Activated CD8-positive, alpha-beta T cell treated with anti-CD3 and anti-CD28 coated beads, Interleukin-2, amount 10 ng/mL, durations not matched to agents 7 days and 5 days (primary cell): ENCODE data around the gene NPFFR1. TPM values are rescaled to one million over a fixed set of nuclear protein-coding genes. Genes with fewer than 3 reads are reported as not detected.
"Not testable (repeated sequence)": the region's sequence is repeated elsewhere in the genome, so short reads cannot be mapped to it uniquely, and the experiment has no call there.

ENCODE experiments used
- ATAC-seq: fragments of 150-1000 bp; cut with Tn5 transposase; one replicate; pipeline ENCODE4 v1.10.0; 2021; ENCODE audit warnings: moderate library complexity
- CTCF ChIA-PET: fragments of 350-600 bp; sonication (Branson Sonifier 250); formaldehyde crosslinking; loops from one replicate; lab custom pipeline; 2021; ENCODE audit warnings: antibody characterized with exemption; lab: Charles Lee
- POLR2A ChIA-PET: fragments of 350-600 bp; sonication (Branson Sonifier 250); formaldehyde crosslinking; loops from one replicate; lab custom pipeline; 2021; ENCODE audit warnings: antibody characterized with exemption; lab: Charles Lee
- DNase-seq: peaks from one replicate; pipeline ENCODE4 v3.0.0-alpha.2; 2020
- H3K27ac Mint-ChIP-seq: one replicate; pipeline ENCODE4 v1.8.0; 2021; ENCODE audit warnings: mild to moderate bottlenecking, mixed read lengths
- H3K27me3 Mint-ChIP-seq: one replicate; pipeline ENCODE4 v1.8.0; 2021; ENCODE audit warnings: low read depth, mixed read lengths
- H3K36me3 Mint-ChIP-seq: one replicate; pipeline ENCODE4 v1.8.0; 2021; ENCODE audit warnings: low read depth, mixed read lengths
- H3K4me1 Mint-ChIP-seq: one replicate; pipeline ENCODE4 v1.8.0; 2021; ENCODE audit warnings: low read depth, mixed read lengths
- H3K4me3 Mint-ChIP-seq: one replicate; pipeline ENCODE4 v1.8.0; 2021; ENCODE audit warnings: mild to moderate bottlenecking, mixed read lengths
- H3K9me3 Mint-ChIP-seq: one replicate; pipeline ENCODE4 v1.8.0; 2022; ENCODE audit warnings: mixed read lengths; ENCODE audit not compliant: insufficient read depth
- total RNA-seq, 2 experiments: library from RNA; stranded (reverse); gene quantifications; one replicate each; pipeline ENCODE4 v1.2.3, GENCODE V29; 2021

Gene NPFFR1
- total RNA-seq, 2 experiments from 2014 or later = not detected

DNA sequence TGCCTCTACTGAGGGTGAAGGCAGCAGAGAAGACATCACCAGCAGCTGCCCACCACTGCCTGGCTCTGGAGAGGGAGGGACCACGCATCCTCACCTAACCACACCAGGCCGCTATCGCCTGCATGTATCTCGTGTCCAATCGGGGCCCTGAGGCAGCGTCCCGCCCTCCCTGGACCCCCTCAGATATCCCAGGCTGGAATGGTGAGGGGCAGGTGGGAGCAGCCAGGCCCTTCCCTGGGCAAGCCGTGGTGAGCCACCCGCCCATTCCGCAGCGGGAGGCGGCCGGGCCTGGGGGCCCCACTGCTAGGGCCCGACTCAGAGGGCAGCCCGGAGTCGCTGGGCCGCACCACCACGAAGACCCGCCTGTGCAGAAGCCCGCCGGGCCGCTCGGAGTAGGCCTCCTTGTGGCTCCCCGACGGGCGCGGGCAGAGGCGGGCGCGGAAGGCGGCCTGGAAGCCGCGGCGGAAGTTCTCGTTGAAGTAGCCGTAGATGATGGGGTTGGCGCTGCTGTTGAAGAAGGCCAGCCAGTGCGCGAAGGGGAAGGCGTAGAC lies 29.0 kb downstream of the NPFFR1 start:
- Mint-ChIP-seq H3K27ac (no peak overlapping the region), H3K27me3 (peaks cover 58% of the 10 kb centered on the region), H3K4me3 (peak overlapping the region; percentile 12), H3K4me1 (peaks cover 10% of the 10 kb centered on the region), H3K9me3 (no peaks in the 10 kb centered on the region), H3K36me3 (no peaks in the 10 kb centered on the region)
- DNase-seq (peak; percentile 32), ATAC-seq (no peak)
- POLR2A ChIA-PET = no interaction called here
- CTCF ChIA-PET = interaction anchor here (0.9 to 1.4 kb wide), 2 partner anchors 28 to 36 kb away, joined by 3 to 5 read pairs; no protein-coding TSS in a partner anchor

DNA sequence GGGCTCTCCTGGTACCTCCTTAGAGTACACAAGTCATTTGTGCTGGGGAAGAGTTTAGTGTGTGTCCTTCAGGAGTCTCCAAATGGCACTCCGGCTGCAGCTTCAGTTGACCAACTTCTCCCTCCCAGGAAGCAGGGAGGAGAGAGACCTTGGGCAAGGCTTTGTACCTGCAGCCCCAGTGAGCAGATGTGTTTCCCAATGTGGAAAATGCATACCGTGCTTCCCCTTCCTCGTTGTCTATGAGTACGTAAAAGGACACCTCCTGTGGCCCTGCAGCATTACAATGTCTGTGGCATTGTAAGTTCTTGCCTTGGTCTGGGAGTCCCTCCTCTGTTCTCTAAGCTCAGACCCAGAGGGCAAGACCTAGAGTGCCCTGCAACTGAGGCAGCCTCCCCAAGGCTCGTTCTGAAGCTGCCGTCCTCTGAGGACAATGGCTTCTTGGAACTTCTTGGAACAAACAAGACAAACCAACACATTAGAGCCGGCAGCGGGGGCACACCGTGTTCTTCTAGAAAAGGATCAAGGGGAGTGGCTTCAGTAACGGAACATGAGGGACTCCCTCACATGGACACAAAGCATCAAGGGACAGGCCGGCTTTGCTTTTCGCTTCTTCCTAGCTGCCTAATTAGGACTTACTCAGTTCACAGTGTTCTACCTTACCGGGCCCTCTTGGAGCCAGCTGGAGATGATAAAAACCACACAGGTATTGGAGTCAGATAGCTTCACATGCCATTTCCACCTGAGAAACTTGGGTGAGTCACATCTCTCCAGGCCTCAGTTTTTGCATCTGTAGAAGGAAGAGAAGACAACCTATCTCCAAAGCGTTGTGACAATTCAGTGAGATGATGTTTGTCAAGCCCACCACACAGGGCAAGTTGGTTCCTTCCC lies 29.7 kb downstream of the NPFFR1 start:
- Mint-ChIP-seq H3K9me3 (no peaks in the 10 kb centered on the region), H3K36me3 (no peaks in the 10 kb centered on the region), H3K27me3 (peaks cover 58% of the 10 kb centered on the region), H3K4me1 (peaks cover 10% of the 10 kb centered on the region), H3K27ac (no peak overlapping the region), H3K4me3 (no peak overlapping the region)
- ATAC-seq (no peak), DNase-seq (no peak)
- CTCF ChIA-PET = interaction anchor here (0.8 kb wide), 1 partner anchor 11 kb away, joined by 3 read pairs; no protein-coding TSS in a partner anchor
- POLR2A ChIA-PET = no interaction called here

DNA sequence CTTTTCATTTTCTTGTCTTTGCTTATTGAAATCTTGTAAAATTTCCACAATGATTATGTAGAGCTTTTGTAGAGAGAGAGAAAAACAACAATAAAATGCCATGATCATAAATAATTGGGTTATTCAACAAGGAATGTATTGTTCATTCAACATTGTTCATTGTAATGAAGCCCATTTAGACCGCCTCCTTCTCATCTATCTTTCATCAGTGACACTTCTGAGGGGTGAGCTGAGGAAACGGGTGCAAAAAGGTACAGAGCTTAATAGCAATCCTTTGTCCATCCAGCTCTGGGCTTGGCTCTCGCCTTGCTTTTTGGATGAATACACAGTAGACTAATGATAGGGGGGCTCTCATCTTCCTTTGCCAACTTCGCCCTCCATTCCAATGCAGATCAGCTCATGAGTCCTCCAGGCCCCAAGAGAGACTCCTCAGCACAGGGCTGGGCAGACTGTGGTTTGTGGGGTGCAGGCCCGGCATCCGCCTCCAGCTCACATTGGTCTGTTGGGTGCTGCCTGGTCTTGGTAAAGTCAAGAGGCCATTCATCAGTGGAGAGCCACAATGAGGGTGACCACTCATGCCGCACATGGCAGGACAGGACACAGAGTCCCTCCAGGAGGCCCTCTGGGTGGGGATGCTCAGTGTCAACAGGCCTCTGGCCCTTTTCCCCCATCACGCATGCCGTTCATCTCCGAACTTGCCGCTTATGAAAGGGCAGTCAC lies 32.7 kb downstream of the NPFFR1 start:
- CTCF ChIA-PET = interaction anchor here (0.6 kb wide), 1 partner anchor 244 kb away, joined by 3 read pairs; no protein-coding TSS in a partner anchor
- H3K27me3 Mint-ChIP-seq = peaks cover 61% of the 10 kb centered on the region
- POLR2A ChIA-PET = interaction anchor here (1.2 kb wide), 1 partner anchor 19 kb away, joined by 3 read pairs; no protein-coding TSS in a partner anchor

DNA sequence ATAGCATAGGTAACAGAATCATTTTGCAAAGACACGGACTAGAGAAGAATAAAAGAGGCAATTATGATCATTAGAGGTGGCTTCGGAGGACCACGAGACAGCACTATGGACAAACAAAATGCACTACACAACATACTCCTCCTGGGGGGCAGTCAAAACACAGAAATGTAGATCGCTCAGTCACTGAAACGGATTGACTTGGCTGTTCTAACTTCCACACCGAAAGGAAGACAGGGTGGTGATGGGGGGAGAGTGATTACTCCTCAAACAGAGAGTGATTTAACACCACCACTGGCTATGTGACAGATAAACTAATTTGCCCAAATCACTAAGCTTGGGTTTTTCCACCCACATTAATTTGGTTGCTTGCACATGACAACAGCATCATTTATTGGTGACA lies 36.4 kb downstream of the NPFFR1 start:
- Mint-ChIP-seq H3K36me3 (no peaks in the 10 kb centered on the region), H3K9me3 (no peaks in the 10 kb centered on the region), H3K27me3 (peaks cover 53% of the 10 kb centered on the region), H3K27ac (no peak overlapping the region), H3K4me1 (no peaks in the 10 kb centered on the region), H3K4me3 (no peak overlapping the region)
- DNase-seq = no peak
- ChIA-PET POLR2A (no interaction called here), CTCF (no interaction called here)
- ATAC-seq = no peak

More for the DNA sequence above, 32.7 kb downstream of the NPFFR1 start:
- peaks cover 7% of the 10 kb centered on the region for H3K4me1 Mint-ChIP-seq
- ATAC-seq = no peak
- H3K9me3 Mint-ChIP-seq = no peaks in the 10 kb centered on the region
- DNase-seq = no peak
- H3K27ac Mint-ChIP-seq = no peak overlapping the region
- H3K36me3 Mint-ChIP-seq = no peaks in the 10 kb centered on the region
- no peak overlapping the region for H3K4me3 Mint-ChIP-seq

DNA sequence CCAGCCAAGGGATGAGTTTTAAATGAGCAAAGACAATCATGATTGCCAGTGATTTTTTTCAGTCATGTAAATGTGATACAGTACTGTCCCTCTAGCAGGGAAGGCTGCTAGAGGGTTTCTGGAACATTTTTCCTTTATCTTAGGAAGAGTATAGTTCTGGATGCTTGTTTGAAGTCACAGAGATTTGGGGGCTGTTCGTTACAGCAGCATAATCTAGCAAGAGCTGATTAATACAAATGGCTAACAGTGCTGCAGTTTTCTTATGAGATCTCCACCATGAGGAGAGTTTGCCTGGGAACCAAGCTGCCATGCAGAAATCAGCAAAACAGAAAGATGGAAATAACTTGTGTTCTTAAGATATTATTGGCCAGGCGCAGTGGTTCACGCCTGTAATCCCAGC lies 42.7 kb downstream of the NPFFR1 start:
- ChIA-PET POLR2A (no interaction called here), CTCF (interaction anchor here (0.6 kb wide), 1 partner anchor 32 kb away, joined by 3 read pairs; no protein-coding TSS in a partner anchor)
- no peak overlapping the region for H3K4me3 Mint-ChIP-seq
- H3K4me1 Mint-ChIP-seq = no peaks in the 10 kb centered on the region
- H3K9me3 Mint-ChIP-seq = no peaks in the 10 kb centered on the region
- DNase-seq = no peak
- no peaks in the 10 kb centered on the region for H3K36me3 Mint-ChIP-seq
- no peak overlapping the region for H3K27ac Mint-ChIP-seq
- peaks cover 28% of the 10 kb centered on the region for H3K27me3 Mint-ChIP-seq
- no peak for ATAC-seq

DNA sequence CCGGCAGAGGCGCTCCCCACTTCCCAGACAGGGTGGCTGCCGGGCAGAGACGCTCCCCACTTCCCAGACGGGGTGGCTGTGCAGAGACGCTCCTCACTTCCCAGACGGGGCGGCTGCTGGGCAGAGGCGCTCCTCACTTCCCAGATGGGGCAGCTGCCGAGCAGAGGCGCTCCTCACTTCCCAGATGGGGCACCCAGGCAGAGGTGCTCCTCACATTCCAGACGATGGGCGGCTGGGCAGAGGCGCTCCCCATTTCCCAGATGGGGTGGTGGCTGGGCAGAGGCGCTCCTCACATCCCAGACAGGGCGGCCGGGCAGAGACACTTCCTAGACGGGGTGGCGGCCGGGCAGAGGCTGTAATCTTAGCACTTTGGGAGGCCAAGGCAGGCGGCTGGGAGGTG lies 43.8 kb downstream of the NPFFR1 start:
- H3K9me3 Mint-ChIP-seq, CTCF ChIA-PET, H3K36me3 Mint-ChIP-seq, H3K4me3 Mint-ChIP-seq, H3K27ac Mint-ChIP-seq, POLR2A ChIA-PET, DNase-seq, H3K4me1 Mint-ChIP-seq, ATAC-seq: not testable (repeated sequence)
- H3K27me3 Mint-ChIP-seq = peaks cover 18% of the 10 kb centered on the region

DNA sequence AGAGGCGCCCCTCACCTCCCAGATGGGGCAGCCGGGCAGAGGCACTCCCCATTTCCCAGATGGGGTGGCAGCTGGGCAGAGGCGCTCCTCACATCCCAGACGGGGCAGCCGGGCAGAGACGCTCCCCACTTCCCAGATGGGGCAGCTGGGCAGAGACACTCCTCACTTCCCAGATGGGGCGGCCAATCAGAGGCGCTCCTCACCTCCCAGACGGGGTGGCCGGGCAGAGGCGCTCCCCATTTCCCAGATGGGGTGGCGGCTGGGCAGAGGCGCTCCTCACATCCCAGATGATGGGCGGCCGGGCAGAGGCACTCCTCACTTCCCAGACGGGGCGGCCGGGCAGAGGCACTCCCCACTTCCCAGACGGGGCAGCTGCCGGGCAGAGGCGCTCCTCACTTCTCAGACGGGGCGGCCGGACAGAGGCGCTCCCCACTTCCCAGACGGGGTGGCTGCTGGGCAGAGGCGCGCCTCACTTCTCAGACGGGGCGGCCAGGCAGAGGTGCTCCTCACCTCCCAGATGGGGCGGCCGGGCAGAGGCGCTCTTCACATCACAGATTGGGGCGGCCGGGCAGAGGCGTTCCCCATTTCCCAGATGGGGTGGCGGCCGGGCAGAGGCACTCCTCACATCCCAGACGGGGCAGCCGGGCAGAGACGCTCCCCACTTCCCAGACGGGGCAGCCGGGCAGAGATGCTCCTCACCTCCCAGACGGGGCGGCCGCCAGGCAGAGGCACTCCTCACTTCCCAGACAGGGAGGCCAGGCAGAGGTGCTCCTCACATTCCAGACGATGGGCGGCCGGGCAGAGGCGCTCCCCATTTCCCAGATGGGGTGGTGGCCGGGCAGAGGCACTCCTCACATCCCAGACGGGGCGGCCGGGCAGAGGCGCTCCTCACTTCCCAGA lies 44.5 kb downstream of the NPFFR1 start:
- H3K27ac Mint-ChIP-seq, H3K4me1 Mint-ChIP-seq, H3K4me3 Mint-ChIP-seq, CTCF ChIA-PET, DNase-seq, H3K9me3 Mint-ChIP-seq, ATAC-seq, H3K36me3 Mint-ChIP-seq, POLR2A ChIA-PET: not testable (repeated sequence)
- peaks cover 17% of the 10 kb centered on the region for H3K27me3 Mint-ChIP-seq

DNA sequence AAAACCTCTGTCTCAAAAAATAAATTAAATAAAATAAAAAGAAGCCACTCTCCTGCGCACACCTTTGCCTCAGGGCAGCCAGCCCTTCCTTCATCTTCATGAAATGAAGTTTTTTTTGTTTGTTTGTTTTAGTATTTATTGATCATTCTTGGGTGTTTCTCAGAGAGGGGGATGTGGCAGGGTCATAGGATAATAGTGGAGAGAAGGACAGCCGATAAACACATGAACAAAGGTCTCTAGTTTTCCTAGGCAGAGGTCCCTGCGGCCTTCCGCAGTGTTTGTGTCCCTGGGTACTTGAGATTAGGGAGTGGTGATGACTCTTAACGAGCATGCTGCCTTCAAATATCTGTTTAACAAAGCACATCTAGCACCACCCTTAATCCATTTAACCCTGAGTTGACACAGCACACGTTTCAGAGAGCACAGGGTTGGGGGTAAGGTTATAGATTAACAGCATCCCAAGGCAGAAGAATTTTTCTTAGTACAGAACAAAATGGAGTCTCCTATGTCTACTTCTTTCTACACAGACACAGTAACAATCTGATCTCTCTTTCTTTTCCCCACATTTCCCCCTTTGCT lies 45.8 kb downstream of the NPFFR1 start:
- H3K27me3 Mint-ChIP-seq, POLR2A ChIA-PET, DNase-seq, H3K27ac Mint-ChIP-seq, H3K9me3 Mint-ChIP-seq, H3K4me3 Mint-ChIP-seq, ATAC-seq, H3K36me3 Mint-ChIP-seq, CTCF ChIA-PET: not testable (repeated sequence)
- peaks cover 15% of the 10 kb centered on the region for H3K4me1 Mint-ChIP-seq

DNA sequence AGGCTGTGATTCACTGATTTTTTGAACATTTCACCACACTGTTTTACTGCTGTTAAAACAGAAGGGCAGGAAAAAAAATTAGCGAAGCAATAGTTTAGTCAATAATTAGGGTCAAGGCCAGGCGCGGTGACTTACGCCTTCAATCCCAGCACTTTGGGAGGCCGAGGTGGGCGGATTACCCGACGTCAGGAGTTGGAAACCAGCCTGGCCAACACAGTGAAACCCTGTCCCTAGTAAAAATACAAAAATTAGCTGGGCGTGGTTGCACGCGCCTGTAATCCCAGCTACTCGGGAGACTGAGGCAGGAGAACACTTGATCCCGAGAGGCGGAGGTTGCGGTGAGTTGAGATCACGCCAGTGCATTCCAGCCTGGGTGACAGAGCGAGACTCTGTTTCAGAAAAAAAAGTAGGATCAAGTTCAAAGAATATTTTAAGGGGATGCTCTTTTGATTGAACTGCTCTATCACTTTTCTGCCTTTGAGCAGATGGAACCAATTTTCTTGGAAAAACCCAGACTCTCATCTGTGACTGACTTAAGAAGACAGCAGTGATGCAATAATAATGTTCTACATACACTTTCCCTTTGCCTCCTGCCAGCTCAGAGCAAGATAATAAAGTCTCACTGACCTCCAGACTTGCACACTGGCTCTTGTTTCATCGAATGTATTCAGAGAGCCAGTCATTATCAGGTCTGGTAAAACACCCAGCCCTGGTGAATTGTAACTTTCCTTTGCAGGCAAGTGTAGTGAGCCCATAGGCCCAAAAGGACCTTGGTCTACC lies 48.9 kb downstream of the NPFFR1 start:
- Mint-ChIP-seq H3K4me1 (peaks cover 31% of the 10 kb centered on the region), H3K36me3 (peaks cover 8% of the 10 kb centered on the region), H3K4me3 (no peak overlapping the region), H3K9me3 (no peaks in the 10 kb centered on the region), H3K27me3 (peaks cover 2% of the 10 kb centered on the region), H3K27ac (no peak overlapping the region)
- ATAC-seq (no peak), DNase-seq (no peak)
- ChIA-PET CTCF (no interaction called here), POLR2A (no interaction called here)

DNA sequence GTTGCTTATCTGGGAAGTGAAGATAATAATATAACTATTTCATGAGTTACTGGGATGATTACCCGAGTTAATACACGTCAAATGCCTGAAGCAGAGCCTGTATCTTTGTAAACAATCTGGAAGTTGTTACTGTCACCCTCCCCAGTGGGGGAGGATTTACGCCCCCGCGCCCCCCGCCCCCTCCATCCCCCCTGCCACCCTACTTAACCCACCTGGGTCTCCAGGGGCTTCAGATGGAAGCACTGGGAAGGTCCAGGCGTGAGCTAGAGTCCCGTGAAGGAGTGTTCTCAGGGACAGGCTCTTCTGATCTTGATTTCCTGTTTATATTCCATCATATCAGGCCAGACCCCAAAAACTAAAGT lies 49.9 kb downstream of the NPFFR1 start:
- CTCF ChIA-PET = interaction anchor here (0.7 to 5.2 kb wide), 5 partner anchors 9 to 130 kb away, joined by 3 to 65 read pairs (median 19); partner anchors contain the start of gene TYSND1
- Mint-ChIP-seq H3K9me3 (no peaks in the 10 kb centered on the region), H3K27me3 (peaks cover 2% of the 10 kb centered on the region), H3K36me3 (peaks cover 15% of the 10 kb centered on the region), H3K4me1 (peaks cover 39% of the 10 kb centered on the region), H3K27ac (peak overlapping the region; percentile 79), H3K4me3 (peak overlapping the region; percentile 78)
- DNase-seq (no peak), ATAC-seq (no peak)
- POLR2A ChIA-PET = interaction anchor here (0.5 to 2.6 kb wide), 5 partner anchors 90 to 265 kb away, joined by 3 to 13 read pairs (median 4); partner anchors contain the start of gene LRRC20
